Dendritic cell treated with granulocyte-macrophage colony-stimulating factor and Interleukin-4, amounts not matched to agents 40 ng/mL and 50 ng/mL, for 4 days (primary cell): ENCODE measurements around the gene EIF2D.

Source experiments
- H3K27ac Mint-ChIP-seq: one replicate; pipeline ENCODE4 v1.8.0; 2022; ENCODE audit warnings: mild to moderate bottlenecking, mixed read lengths
- H3K27me3 Mint-ChIP-seq: one replicate; pipeline ENCODE4 v1.8.0; 2022; ENCODE audit warnings: mild to moderate bottlenecking, mixed read lengths
- H3K36me3 Mint-ChIP-seq: one replicate; pipeline ENCODE4 v1.8.0; 2022; ENCODE audit warnings: low read depth, mixed read lengths
- H3K4me1 Mint-ChIP-seq: one replicate; pipeline ENCODE4 v1.8.0; 2022; ENCODE audit warnings: low read depth, mixed read lengths
- H3K4me3 Mint-ChIP-seq: one replicate; pipeline ENCODE4 v1.8.0; 2022; ENCODE audit warnings: mild to moderate bottlenecking, moderate library complexity, mixed read lengths
- H3K9me3 Mint-ChIP-seq: one replicate; pipeline ENCODE4 v1.8.0; 2022; ENCODE audit warnings: mixed read lengths
- intact Hi-C: fragments of 100-400 bp; cut with micrococcal nuclease; formaldehyde crosslinking; loops from one replicate; pipeline ENCODE4 v1.15.0; 2022

EIF2D gene

GRCh38 chr1:206612129-206612876 lies at the start of gene EIF2D:
Gene EIF2D (minus strand): TSS chr1:206612465. CDS start chr1:206612342, 123 bp downstream.
- intact Hi-C loops, result no loop called here
- Mint-ChIP-seq H3K4me1 (peaks cover 22% of the 10 kb centered on the region), H3K27me3 (peaks cover 1% of the 10 kb centered on the region), H3K36me3 (peaks cover 42% of the 10 kb centered on the region), H3K4me3 (peak within 1 kb of the TSS; percentile 91), H3K27ac (peak within 1 kb of the TSS; percentile 95), H3K9me3 (no peaks in the 10 kb centered on the region)

- Mint-ChIP-seq H3K4me3 (no peak overlapping the region), H3K36me3 (no peaks in the 10 kb centered on the region), H3K4me1 (peaks cover 59% of the 10 kb centered on the region), H3K27ac (no peak overlapping the region), H3K9me3 (no peaks in the 10 kb centered on the region), H3K27me3 (peaks cover 73% of the 10 kb centered on the region)
- intact Hi-C loops, result loop anchor here (10.0 kb wide), 1 partner anchor 186 kb away; the partner anchor contains the start of gene IKBKE
These were observed 49.0 kb upstream of the EIF2D start for GRCh38 chr1:206661161-206661820.

- no peak overlapping the region for H3K4me3 Mint-ChIP-seq
- peaks cover 65% of the 10 kb centered on the region for H3K27me3 Mint-ChIP-seq
- no peaks in the 10 kb centered on the region for H3K36me3 Mint-ChIP-seq
- no peaks in the 10 kb centered on the region for H3K9me3 Mint-ChIP-seq
- peaks cover 55% of the 10 kb centered on the region for H3K4me1 Mint-ChIP-seq
- H3K27ac Mint-ChIP-seq, result no peak overlapping the region
- intact Hi-C loops, result loop anchor here (10.0 kb wide), 1 partner anchor 185 kb away; the partner anchor contains the start of gene IKBKE
These were observed 47.9 kb upstream of the EIF2D start for GRCh38 chr1:206660136-206660535.

DNA sequence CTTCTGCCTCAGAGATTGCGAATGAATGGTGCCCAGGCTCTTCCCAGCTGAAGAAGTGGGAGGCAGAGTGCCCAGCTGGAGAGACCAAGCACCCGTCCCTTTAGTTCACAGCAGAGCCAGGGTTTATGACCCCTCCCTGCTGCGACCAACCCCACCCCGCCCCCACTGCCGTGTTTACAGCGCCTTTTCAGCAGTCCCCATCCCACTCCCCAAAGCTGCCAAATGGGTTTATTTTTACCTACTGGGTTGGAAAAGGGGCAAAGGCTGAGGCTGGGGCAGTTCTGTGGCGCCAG lies 46.7 kb upstream of the EIF2D start:
- H3K27me3 Mint-ChIP-seq, result peaks cover 53% of the 10 kb centered on the region
- H3K27ac Mint-ChIP-seq, result no peak overlapping the region
- intact Hi-C loops, result no loop called here

GRCh38 chr1:206658264-206658980 lies 46.2 kb upstream of the EIF2D start:
- no peaks in the 10 kb centered on the region for H3K36me3 Mint-ChIP-seq
- intact Hi-C loops, result no loop called here
- peaks cover 46% of the 10 kb centered on the region for H3K4me1 Mint-ChIP-seq
- H3K4me3 Mint-ChIP-seq, result no peak overlapping the region
- peaks cover 47% of the 10 kb centered on the region for H3K27me3 Mint-ChIP-seq
- no peak overlapping the region for H3K27ac Mint-ChIP-seq
- no peaks in the 10 kb centered on the region for H3K9me3 Mint-ChIP-seq

More for the DNA sequence above, 46.7 kb upstream of the EIF2D start:
- Mint-ChIP-seq H3K9me3 (no peaks in the 10 kb centered on the region), H3K4me3 (no peak overlapping the region), H3K4me1 (peaks cover 50% of the 10 kb centered on the region), H3K36me3 (no peaks in the 10 kb centered on the region)

GRCh38 chr1:206657751-206658150 lies 45.5 kb upstream of the EIF2D start:
- Mint-ChIP-seq H3K4me3 (no peak overlapping the region), H3K4me1 (peaks cover 46% of the 10 kb centered on the region), H3K36me3 (no peaks in the 10 kb centered on the region), H3K27me3 (peaks cover 46% of the 10 kb centered on the region), H3K27ac (no peak overlapping the region), H3K9me3 (no peaks in the 10 kb centered on the region)
- intact Hi-C loops, result no loop called here

DNA sequence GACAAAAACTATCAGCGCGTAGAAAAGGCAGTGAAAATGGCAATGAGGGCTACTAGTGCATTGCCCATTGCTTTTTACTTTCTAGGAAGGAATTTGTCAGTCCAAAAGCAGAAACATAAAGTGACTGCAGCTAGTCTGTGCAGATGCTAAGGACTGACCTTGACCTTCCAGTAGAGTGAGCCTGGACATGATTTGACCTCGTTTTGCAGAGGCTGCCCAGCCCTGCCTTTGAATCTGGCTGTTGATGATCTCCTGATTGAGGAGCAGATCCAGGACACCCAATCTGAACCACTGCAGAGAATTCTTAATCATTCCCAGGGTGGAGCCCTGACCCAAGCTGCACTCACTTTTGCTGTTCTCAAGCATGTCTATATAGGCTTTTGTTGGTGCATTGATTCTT lies 44.7 kb upstream of the EIF2D start:
- Mint-ChIP-seq H3K27me3 (peaks cover 46% of the 10 kb centered on the region), H3K27ac (no peak overlapping the region), H3K4me3 (no peak overlapping the region), H3K36me3 (no peaks in the 10 kb centered on the region), H3K4me1 (peaks cover 46% of the 10 kb centered on the region), H3K9me3 (no peaks in the 10 kb centered on the region)
- intact Hi-C loops, result no loop called here

DNA sequence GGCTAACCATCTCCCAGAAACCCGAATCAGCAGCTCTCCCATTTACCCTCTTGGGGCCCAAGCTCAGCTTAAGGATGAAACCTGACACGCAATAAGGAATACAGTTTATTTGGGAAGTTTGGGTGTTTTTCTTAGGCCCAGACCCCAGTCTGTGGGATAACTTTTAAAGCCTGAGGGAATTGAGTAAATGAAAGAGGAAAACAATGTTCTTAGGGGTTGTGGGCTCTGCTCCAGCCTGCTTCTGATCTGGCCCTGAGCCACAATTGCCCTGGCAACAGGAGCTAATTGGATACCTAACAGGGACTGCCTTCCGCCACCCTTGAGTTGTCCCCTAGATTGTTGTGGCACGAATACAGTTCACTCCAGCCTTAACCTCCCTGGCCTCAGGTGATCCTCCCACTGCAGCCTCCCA lies 43.2 kb upstream of the EIF2D start:
- Mint-ChIP-seq H3K4me1 (peaks cover 45% of the 10 kb centered on the region), H3K9me3 (no peaks in the 10 kb centered on the region), H3K4me3 (no peak overlapping the region), H3K27me3 (peaks cover 44% of the 10 kb centered on the region), H3K27ac (no peak overlapping the region), H3K36me3 (no peaks in the 10 kb centered on the region)
- intact Hi-C loops, result no loop called here

DNA sequence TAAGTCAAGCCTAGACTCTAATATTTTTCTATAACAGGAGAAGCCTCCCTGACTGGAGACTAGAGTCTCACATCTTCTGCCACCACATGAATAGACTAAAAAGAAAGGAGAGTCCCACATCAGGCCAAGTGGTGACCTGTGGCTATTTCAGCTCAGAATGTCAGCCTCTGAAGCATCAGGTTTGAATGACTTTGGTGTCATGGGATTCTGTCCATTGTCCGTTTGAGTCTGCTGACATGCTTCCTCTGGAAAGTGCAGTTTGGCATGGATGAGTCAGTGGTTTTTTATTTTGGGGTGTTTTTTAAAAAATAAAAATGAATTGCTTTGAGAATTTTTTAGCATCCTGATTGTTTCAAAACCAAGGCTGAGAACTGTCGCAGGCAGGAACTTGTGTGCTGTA lies 42.6 kb upstream of the EIF2D start:
- H3K36me3 Mint-ChIP-seq, result no peaks in the 10 kb centered on the region
- H3K4me3 Mint-ChIP-seq, result no peak overlapping the region
- intact Hi-C loops, result no loop called here
- H3K4me1 Mint-ChIP-seq, result peaks cover 43% of the 10 kb centered on the region
- no peaks in the 10 kb centered on the region for H3K9me3 Mint-ChIP-seq
- H3K27me3 Mint-ChIP-seq, result peaks cover 42% of the 10 kb centered on the region
- H3K27ac Mint-ChIP-seq, result no peak overlapping the region

- Mint-ChIP-seq H3K4me3 (no peak overlapping the region), H3K27me3 (peaks cover 38% of the 10 kb centered on the region), H3K36me3 (no peaks in the 10 kb centered on the region), H3K4me1 (peaks cover 33% of the 10 kb centered on the region), H3K9me3 (no peaks in the 10 kb centered on the region), H3K27ac (no peak overlapping the region)
- intact Hi-C loops, result no loop called here
These were observed 41.6 kb upstream of the EIF2D start for GRCh38 chr1:206653715-206654459.

DNA sequence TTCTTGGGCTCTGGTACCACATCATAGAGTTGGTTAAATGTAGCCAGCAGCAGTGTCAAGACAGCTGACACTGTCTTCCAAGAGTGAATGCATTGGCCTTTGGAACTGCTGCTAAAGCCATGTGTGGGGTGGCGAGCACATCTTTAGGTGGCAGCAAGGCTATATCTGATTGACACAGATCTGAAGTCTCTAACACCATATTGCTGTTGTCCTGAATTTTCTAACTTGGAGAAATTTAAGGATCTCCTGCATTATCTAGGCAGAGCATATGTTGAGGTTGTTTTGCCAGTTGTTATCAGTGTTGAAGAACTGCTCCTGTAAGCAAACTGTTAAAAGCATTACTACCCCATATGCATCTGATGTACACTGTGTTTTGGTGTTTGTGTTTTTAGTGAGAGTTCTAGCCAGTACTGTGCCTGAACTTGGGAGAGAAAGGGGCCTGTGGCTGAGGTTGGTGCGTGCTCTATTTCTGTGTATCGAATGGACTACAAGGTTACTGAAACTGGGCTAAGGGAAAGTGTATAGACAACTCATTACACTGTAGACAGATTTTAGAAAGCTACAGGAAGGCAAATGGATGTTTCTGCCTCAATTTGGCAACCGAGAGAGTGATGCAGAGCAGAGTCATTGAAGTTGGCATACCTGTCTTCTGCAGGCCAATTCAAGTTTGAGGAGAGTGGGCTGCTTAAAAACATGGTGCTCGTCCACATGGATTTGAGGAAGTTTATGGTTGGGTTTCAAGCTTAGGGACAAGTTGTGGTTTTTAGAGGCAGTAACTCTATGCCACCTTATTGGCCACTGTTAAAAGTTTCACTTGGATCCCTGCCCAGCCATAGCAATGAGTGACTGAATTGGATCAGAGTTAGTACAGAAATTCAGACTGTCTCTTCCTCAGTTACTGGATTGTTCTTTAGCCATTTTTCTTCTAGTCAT lies 40.0 kb upstream of the EIF2D start:
- no peak overlapping the region for H3K27ac Mint-ChIP-seq
- peaks cover 22% of the 10 kb centered on the region for H3K27me3 Mint-ChIP-seq
- no peak overlapping the region for H3K4me3 Mint-ChIP-seq
- intact Hi-C loops, result no loop called here
- H3K4me1 Mint-ChIP-seq, result peaks cover 16% of the 10 kb centered on the region
- H3K9me3 Mint-ChIP-seq, result no peaks in the 10 kb centered on the region
- no peaks in the 10 kb centered on the region for H3K36me3 Mint-ChIP-seq

DNA sequence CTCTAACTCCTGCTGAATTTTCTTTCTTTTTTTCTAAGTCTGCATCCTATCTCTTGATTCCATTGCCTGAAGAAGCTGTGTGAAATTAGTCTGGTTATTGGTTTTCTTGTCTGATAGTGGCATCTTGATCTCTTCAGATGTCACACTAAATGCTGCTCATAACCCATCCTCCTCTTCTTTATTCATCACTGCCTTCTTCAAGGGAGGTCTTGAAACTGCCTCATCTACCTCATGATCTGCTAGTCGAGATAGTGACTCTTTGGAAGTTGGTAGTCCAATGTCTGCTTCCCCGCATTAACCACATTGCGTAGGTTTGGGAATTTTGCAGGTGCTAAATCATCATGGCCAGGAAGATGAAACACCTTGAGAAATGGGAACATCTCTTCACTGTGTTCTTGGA lies 38.7 kb upstream of the EIF2D start:
- Mint-ChIP-seq H3K9me3 (no peaks in the 10 kb centered on the region), H3K4me1 (peaks cover 16% of the 10 kb centered on the region), H3K36me3 (no peaks in the 10 kb centered on the region), H3K4me3 (no peak overlapping the region), H3K27me3 (peaks cover 14% of the 10 kb centered on the region), H3K27ac (no peak overlapping the region)
- intact Hi-C loops, result no loop called here
